Panc1 (cell line): Measurements from ENCODE around the gene MSLN. TPM values are rescaled to one million over a fixed set of nuclear protein-coding genes. Genes with fewer than 3 reads are reported as not detected.
A peak's percentile ranks its signal among the peaks of the same experiment; 100 is the strongest.

ENCODE experiments used
- ATAC-seq: fragments of 200-7000 bp; cut with Tn5 transposase; 2 replicates; pipeline ENCODE4 v1.9.1; 2020; ENCODE audit warnings: mild to moderate bottlenecking, moderate library complexity
- BruUV-seq: library from RNA; stranded (reverse); fragments of 400-500 nt; replicated peaks from 2 replicates; lab custom pipeline; 2021; lab: Mats Ljungman, UMichigan
- CTCF ChIA-PET: fragments of 300-600 bp; sonication (Branson Sonifier 250); formaldehyde crosslinking; loops from one replicate; lab custom pipeline; 2022; ENCODE audit warnings: antibody characterized with exemption; lab: Charles Lee
- POLR2A ChIA-PET: fragments of 300-600 bp; sonication (Branson Sonifier 250); formaldehyde crosslinking; loops from one replicate; lab custom pipeline; 2022; ENCODE audit warnings: antibody characterized with exemption; lab: Charles Lee
- DNase-seq: peaks from one replicate; pipeline ENCODE4 v3.0.0-alpha.2; 2010; ENCODE audit warnings: low read depth, low spot score
- H3K27ac ChIP-seq: 2 replicates; pipeline ENCODE4 v1.5.1; 2011; ENCODE audit warnings: mild to moderate bottlenecking, low read length, inconsistent platforms
- H3K27me3 ChIP-seq: fragments of 200-500 bp; sonication (Bioruptor generic); 2 replicates; pipeline ENCODE4 v1.6.0; 2014; ENCODE audit warnings: low read length, inconsistent platforms; ENCODE audit not compliant: control insufficient read depth, insufficient read depth
- H3K36me3 ChIP-seq: fragments of 200-500 bp; sonication (Bioruptor generic); 2 replicates; pipeline ENCODE4 v1.5.1; 2014; ENCODE audit warnings: inconsistent platforms, mild to moderate bottlenecking, low read length, moderate library complexity; ENCODE audit not compliant: control insufficient read depth, insufficient read depth
- H3K4me1 ChIP-seq: 2 replicates; pipeline ENCODE4 v1.5.1; 2011; ENCODE audit warnings: inconsistent platforms, mild to moderate bottlenecking, low read length, moderate library complexity; ENCODE audit not compliant: control insufficient read depth, insufficient read depth
- H3K4me3 ChIP-seq, 2 experiments: 2 replicates each; pipeline ENCODE4 v1.5.1; 2011 to 2012; ENCODE audit warnings: low read depth in 2 of 2, low read length in 2 of 2, mild to moderate bottlenecking in 2 of 2, inconsistent platforms in 1 of 2, moderate library complexity in 1 of 2
- H3K9me3 ChIP-seq: fragments of 200-500 bp; sonication (Bioruptor generic); 2 replicates; pipeline ENCODE4 v1.5.1; 2014; ENCODE audit warnings: low read depth, mild to moderate bottlenecking, inconsistent platforms, low read length, moderate library complexity; ENCODE audit not compliant: control insufficient read depth, insufficient read depth
- POLR2AphosphoS5 ChIP-seq: IDR thresholded peaks from 2 replicates; pipeline ENCODE4 v1.6.1; 2012; ENCODE audit warnings: mild to moderate bottlenecking, low read depth, low read length, moderate library complexity
- SIN3A ChIP-seq: IDR thresholded peaks from 2 replicates; pipeline ENCODE4 v1.6.1; 2012; ENCODE audit warnings: low read depth, mild to moderate bottlenecking, low read length, moderate library complexity, borderline replicate concordance; ENCODE audit not compliant: insufficient read depth
- TCF7L2 ChIP-seq: IDR thresholded peaks from 2 replicates; pipeline ENCODE4 v1.6.1; 2011; ENCODE audit warnings: mild to moderate bottlenecking, low read depth, low read length, inconsistent platforms
- in situ Hi-C: cut with HindIII; loops from 2 replicates; pipeline ENCODE4 v1.10.0; 2016; ENCODE audit warnings: low sequenced_read_pairs, low pct_unique_long_range_greater_than_20kb
- intact Hi-C: fragments of 100-400 bp; cut with micrococcal nuclease; formaldehyde crosslinking; loops from one replicate; pipeline ENCODE4 v1.10.0; 2022; ENCODE audit not compliant: unreplicated experiment
- total RNA-seq: library from RNA; stranded (reverse); gene quantifications from one replicate; pipeline ENCODE4 v1.2.1, GENCODE V29; 2021; ENCODE audit not compliant: unreplicated experiment
- TF ChIP-seq, protein P1 (sequence below): fragments of 450-650 bp; IDR thresholded peaks from 2 replicates; pipeline ENCODE4 v1.5.1; 2017; ENCODE audit warnings: mild to moderate bottlenecking
- TF ChIP-seq, protein P2 (sequence below), 2 experiments: IDR thresholded peaks; 2 replicates each; pipeline ENCODE4 v1.6.1; 2011 to 2012; ENCODE audit warnings: low read depth in 2 of 2, control low read depth in 1 of 2, low read length in 1 of 2, mild to moderate bottlenecking in 1 of 2, moderate library complexity in 1 of 2; ENCODE audit not compliant: insufficient read depth in 1 of 2

MSLN gene
- total RNA-seq, 1 experiment from 2014 or later = 1.1 TPM

- ATAC-seq (peak; percentile 1; the same call in 1 of the 2 replicates), DNase-seq (no peak)
- no TSS peak for BruUV-seq
- Histone ChIP-seq H3K9me3 (no peaks in the 10 kb centered on the region), H3K4me1 (peaks cover 60% of the 10 kb centered on the region), H3K27me3 (no peaks in the 10 kb centered on the region), H3K36me3 (no peaks in the 10 kb centered on the region; the same call in 1 of the 2 replicates), H3K27ac (peak overlapping the region; percentile 88), H3K4me3 (peak overlapping the region; percentile 65 to 80)
- ChIA-PET POLR2A (interaction anchor here (0.6 kb wide), 2 partner anchors 327 to 336 kb away, joined by 3 to 4 read pairs; no protein-coding TSS in a partner anchor), CTCF (interaction anchor here (0.6 to 1.1 kb wide), 3 partner anchors 69 to 1252 kb away, joined by 3 to 4 read pairs (median 3); no protein-coding TSS in a partner anchor)
- TF ChIP-seq, protein P1, sequence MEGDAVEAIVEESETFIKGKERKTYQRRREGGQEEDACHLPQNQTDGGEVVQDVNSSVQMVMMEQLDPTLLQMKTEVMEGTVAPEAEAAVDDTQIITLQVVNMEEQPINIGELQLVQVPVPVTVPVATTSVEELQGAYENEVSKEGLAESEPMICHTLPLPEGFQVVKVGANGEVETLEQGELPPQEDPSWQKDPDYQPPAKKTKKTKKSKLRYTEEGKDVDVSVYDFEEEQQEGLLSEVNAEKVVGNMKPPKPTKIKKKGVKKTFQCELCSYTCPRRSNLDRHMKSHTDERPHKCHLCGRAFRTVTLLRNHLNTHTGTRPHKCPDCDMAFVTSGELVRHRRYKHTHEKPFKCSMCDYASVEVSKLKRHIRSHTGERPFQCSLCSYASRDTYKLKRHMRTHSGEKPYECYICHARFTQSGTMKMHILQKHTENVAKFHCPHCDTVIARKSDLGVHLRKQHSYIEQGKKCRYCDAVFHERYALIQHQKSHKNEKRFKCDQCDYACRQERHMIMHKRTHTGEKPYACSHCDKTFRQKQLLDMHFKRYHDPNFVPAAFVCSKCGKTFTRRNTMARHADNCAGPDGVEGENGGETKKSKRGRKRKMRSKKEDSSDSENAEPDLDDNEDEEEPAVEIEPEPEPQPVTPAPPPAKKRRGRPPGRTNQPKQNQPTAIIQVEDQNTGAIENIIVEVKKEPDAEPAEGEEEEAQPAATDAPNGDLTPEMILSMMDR = peak; percentile 83
- TF ChIP-seq, protein P2, sequence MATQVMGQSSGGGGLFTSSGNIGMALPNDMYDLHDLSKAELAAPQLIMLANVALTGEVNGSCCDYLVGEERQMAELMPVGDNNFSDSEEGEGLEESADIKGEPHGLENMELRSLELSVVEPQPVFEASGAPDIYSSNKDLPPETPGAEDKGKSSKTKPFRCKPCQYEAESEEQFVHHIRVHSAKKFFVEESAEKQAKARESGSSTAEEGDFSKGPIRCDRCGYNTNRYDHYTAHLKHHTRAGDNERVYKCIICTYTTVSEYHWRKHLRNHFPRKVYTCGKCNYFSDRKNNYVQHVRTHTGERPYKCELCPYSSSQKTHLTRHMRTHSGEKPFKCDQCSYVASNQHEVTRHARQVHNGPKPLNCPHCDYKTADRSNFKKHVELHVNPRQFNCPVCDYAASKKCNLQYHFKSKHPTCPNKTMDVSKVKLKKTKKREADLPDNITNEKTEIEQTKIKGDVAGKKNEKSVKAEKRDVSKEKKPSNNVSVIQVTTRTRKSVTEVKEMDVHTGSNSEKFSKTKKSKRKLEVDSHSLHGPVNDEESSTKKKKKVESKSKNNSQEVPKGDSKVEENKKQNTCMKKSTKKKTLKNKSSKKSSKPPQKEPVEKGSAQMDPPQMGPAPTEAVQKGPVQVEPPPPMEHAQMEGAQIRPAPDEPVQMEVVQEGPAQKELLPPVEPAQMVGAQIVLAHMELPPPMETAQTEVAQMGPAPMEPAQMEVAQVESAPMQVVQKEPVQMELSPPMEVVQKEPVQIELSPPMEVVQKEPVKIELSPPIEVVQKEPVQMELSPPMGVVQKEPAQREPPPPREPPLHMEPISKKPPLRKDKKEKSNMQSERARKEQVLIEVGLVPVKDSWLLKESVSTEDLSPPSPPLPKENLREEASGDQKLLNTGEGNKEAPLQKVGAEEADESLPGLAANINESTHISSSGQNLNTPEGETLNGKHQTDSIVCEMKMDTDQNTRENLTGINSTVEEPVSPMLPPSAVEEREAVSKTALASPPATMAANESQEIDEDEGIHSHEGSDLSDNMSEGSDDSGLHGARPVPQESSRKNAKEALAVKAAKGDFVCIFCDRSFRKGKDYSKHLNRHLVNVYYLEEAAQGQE (IDR thresholded peaks at IDR 0.05; ENCODE audit: insufficient read depth in 1 of 2, low read depth in 2 of 2, low read length in 1 of 2) = no peak
- TF ChIP-seq TCF7L2 (no peak), POLR2AphosphoS5 (no peak), SIN3A (0 out of 2 replicates have a peak, but pooled peaks have one; percentile 41)
- in situ Hi-C loops (no loop called here), intact Hi-C loops (no loop called here)
Measured at GRCh38 chr16:715477-716199, 44.9 kb upstream of the MSLN start.

GRCh38 chr16:716200-716568, 44.4 kb upstream of the MSLN start:
- TF ChIP-seq SIN3A = no peak
- TF ChIP-seq POLR2AphosphoS5 = no peak; the same call in 1 of the 2 replicates
- no peak for TF ChIP-seq TCF7L2
- TF ChIP-seq, protein P2 (IDR thresholded peaks at IDR 0.05; ENCODE audit: insufficient read depth in 1 of 2, low read depth in 2 of 2, low read length in 1 of 2) = no peak
- TF ChIP-seq, protein P1 = no peak
- ATAC-seq = no peak

More at GRCh38 chr16:716200-716568, 44.4 kb upstream of the MSLN start:
- BruUV-seq = no TSS peak
- H3K4me1 ChIP-seq = peaks cover 55% of the 10 kb centered on the region
- POLR2A ChIA-PET = interaction anchor here (0.6 kb wide), 2 partner anchors 327 to 336 kb away, joined by 3 to 4 read pairs; no protein-coding TSS in a partner anchor
- H3K36me3 ChIP-seq = no peaks in the 10 kb centered on the region; the same call in 1 of the 2 replicates
- H3K27me3 ChIP-seq = no peaks in the 10 kb centered on the region
- H3K9me3 ChIP-seq = no peaks in the 10 kb centered on the region
- intact Hi-C loops (no loop called here), in situ Hi-C loops (no loop called here)
- no peak for DNase-seq
- CTCF ChIA-PET = interaction anchor here (0.6 to 1.1 kb wide), 2 partner anchors 69 to 1251 kb away, joined by 3 to 4 read pairs; no protein-coding TSS in a partner anchor
- peak overlapping the region; percentile 65 to 80 for H3K4me3 ChIP-seq
- H3K27ac ChIP-seq = peak overlapping the region; percentile 88
